Frontal cortex (tissue), 4 donors: ENCODE measurements around the gene MTUS2. TPM values are rescaled to one million over a fixed set of nuclear protein-coding genes. Genes with fewer than 3 reads are reported as not detected.
"Not testable (repeated sequence)": the region's sequence is repeated elsewhere in the genome, so short reads cannot be mapped to it uniquely, and the experiment has no call there.

Source experiments
- DNase-seq, 2 donors: peaks; one replicate each; pipeline ENCODE4 v3.0.0; 2012; ENCODE audit warnings: low spot score in 2 of 2
- FAIRE-seq: peaks from 2 replicates; lab custom pipeline; 2012; peaks lifted over from hg19 to GRCh38; lab: Jason Lieb, UNC
- total RNA-seq: library from RNA; depleted of rRNA; stranded (reverse); fragments of >200 nt; gene quantifications from one replicate; pipeline ENCODE4 v1.2.3, GENCODE V29; 2014
- donor health status: control.
- donor health status: control.
- donor health status: control.

MTUS2 gene
- total RNA-seq, 1 donor from 2014 or later = 7.3 TPM

DNA sequence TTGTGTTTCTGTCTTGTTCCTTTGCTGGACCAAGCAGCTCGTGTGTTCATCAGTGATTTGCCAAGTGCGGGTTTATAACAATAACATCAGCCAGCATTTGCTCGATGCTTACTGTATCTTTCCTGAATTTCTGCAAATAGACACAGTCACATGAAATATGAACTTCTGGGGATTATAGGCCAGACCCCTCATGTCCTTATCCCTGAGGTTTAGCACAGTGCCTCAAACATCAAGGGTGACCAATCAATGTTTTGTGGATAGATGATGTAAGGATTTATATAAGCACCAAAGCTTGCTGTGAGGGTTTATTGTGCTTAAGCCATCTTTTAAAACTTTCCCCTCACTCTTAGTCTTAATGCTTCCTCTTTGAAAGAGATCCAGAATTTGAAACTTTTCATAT, 451.5 kb downstream of the MTUS2 start:
- no peak for FAIRE-seq

DNA sequence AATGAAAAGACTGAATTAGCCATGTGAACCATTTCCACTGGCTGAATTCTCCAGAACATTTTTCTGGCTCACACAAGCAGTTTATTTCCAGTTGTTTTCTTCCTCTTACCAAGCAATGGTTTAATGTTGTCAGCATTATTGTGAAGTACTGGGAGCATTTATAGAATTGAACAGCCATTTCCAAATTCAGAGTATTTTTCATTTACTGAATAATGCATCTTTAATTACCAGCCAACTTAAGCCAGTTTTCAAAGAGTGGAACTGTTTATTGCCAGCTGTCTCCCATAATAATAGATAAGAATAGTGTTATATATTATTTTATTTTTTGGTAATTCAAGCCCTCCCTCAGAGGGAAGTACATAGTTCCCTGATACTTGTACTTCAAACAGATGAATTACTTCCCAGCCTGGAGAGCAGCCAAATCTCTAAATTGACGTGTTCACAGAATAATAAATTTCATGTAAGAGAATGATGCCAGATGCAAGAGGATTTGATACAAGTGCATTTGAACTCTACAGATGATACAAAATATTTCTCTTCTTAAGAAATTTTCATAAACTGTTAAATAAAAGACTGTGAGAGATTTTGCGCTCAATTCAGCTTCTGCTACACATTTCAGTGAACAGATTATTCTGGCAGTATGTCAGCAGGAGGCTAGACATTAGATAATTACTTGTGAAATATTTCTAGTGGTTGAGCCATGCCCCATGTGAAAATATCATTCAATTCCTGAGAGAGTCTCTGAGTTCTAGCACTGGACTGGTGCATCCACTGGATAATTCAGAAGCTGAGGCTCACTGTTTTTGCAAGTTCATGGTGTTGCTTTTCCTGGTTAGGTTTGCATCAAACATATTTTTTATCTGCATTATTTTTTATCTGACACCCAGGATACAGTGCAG, 459.5 kb downstream of the MTUS2 start:
- FAIRE-seq = no peak
- DNase-seq = no peak

More for the DNA sequence above, 451.5 kb downstream of the MTUS2 start:
- DNase-seq = no peak

DNA sequence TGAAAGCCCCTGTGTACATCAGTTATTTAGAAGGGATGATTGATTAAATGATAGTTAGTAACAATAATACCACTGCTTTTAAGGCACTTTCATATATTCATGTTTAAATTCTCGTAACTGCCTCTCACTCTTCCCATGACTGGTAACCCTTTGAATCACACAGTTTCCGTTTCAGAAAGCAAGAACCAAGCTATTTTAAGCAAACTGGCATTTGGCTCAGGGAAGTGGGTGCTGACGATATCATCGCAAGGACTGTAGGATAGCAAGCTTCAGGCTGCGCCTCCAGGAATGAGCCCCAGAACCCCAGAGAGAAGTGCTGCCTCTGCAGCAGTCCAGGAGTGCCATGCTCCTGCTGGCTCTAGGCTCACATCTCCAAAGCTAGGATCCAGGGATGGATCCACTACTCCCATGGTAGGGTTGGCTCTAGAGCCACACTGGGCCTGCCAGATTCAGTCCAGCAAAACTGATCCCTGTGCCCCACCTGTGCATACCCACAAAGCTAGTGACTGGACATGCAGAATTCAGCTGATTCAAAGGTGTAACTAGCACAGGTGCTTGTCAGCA, 461.9 kb downstream of the MTUS2 start:
- no peak for FAIRE-seq

DNA sequence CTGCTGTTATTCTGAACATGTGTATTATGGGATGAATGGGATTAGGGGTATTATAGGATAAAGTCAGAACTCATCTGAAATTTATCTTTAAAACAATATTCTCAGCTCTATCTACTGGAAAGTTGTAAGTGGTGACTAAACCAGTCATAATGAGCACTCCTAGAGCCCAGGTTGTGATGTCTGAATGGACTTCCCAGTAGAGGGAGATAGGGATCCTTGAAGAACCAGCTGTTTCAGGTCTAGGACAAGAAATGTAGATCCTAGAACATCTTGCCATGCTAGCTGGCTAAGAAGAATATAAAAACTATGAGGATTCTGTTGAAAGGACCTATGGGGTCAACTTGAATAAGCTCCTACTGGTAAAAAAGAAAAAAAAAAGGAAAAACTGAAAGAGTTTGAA, 464.6 kb downstream of the MTUS2 start:
- DNase-seq (no peak), FAIRE-seq (no peak)

More for the DNA sequence above, 461.9 kb downstream of the MTUS2 start:
- DNase-seq = no peak

DNA sequence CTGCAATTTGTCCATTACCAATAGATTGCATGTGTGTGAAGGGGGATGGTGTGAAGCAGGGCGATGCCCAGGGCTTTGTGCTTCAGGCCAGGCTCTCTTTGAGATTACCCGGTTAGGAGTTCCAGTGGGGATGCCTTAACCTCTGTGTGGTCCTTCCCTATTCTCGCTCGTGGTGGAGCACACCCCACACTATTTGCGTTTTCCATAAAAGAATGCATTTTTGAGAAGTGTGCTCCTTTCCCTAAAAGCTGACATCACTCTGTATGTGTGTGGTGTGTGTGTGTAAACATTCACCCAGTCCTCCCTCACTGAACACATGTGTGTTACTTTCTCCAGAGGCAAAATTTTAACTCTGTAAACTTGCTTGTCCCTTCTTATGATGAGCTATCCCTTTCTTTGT, 467.1 kb downstream of the MTUS2 start:
- FAIRE-seq = no peak
- no peak for DNase-seq

DNA sequence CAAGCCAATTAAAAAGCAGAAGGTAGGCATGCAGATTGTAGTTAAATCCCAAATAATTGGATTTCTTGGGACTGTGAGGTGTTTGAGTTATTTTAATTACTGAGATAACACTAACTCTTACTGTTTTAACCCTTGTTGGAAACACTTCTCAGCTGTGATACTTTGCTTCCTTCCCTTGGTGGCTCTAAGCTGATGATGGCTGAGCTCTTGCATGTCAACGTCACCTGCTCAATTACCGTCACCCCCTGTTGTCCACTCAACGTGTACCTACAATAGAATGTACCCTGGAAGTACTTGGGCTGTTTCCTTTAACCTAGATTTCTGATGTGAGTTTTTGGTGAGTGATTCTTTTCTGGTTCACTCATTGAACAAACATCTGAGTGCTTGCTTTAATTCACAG, 471.9 kb downstream of the MTUS2 start:
- FAIRE-seq = no peak
- no peak for DNase-seq

DNA sequence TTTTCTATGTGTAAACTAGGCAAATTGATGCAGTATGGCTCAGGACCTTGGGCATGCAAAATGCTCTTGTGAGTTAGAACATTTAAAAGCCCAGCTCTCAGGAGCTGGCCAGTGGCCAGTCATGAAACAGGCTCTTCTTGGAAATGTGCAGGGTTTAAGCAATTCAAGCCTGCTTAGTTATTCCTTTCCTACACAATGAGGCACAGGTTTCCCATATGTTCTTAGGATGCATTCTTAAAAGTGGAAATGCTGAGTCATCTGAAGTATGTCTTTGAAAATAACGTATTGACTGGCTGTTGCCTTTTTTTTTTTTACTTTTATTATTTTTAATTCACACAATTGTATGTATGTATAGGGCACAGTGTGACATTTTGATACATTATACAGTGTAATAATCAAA, 474.7 kb downstream of the MTUS2 start:
- no peak for FAIRE-seq
- no peak for DNase-seq

DNA sequence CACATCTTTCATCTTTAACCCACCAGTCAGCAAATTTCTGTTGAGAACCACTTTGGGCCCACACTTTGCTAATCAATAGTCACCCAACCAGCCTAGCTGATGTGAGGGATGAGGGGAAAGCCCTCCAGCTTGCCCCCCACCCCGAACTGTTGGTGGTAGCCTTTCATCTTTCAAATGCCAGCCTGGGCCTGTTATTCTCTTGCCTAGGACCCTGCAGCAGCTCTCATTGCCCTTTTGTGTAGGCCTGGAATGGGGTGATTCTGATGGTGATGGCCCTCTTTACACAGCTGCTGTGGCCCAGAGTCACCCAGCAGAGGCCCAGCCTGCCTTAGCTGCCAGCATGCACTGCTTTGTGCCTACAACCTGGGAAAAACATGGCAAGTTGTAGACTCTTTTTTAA, 480.9 kb downstream of the MTUS2 start:
- DNase-seq = no peak
- no peak for FAIRE-seq

DNA sequence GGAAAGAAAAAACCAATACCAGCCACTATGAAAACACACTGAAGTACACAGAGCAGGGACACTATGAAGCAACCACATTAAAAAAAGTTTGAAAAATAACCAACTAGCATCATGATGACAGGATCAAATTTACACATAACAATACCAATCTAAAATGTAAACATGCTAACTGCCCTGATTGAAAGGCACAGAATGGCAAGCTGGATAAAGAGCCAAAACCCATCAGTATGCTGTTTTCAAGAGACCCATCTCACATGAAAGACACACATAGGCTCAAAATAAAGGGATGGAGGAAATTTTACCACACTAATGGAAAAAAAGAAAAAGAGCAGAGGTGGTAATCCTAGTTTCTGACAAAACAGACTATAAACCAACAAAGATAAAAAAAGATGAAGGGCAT, 484.0 kb downstream of the MTUS2 start:
- no peak for FAIRE-seq

DNA sequence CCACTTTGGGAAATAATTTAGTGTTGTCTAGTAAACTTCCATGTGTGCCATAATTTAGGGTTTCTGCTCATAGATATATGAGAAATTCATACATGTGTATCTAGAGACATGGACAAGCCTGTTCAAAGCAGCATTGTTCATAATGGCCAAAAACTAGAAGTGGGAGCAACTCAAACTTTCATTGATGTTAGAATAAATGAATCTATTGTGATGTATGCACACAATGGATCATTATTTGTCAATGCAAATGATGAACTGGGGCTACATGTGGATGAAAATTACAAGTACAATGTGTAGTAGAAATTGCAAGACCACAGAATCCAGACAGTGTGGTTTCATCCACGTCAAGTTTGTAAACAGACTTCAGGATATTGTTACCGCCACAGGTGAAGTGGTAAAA, 490.7 kb downstream of the MTUS2 start:
- DNase-seq (peak in 1 of 2 donors; percentile 26), FAIRE-seq (peak; percentile 70)

More for the DNA sequence above, 484.0 kb downstream of the MTUS2 start:
- no peak for DNase-seq

DNA sequence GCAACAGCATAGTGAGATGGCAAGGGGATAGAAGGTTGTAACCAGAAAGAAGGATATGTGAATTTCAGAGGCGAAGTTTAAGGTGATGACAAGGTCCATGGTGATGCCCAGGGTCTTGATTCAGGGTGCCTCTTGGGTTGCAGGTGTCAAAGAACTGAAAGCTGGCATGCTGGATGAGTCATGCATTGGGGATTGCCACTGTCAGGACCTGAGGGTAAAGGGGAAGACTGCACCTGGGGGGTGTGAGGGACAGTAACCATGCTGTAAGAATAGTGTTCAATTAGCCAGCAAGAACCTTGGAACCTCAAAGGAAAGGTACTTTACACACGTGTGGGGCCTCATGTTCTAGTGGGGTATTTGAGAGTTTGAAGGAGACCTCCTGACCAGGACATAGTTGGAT, 495.7 kb downstream of the MTUS2 start:
- DNase-seq (no peak), FAIRE-seq (no peak)

DNA sequence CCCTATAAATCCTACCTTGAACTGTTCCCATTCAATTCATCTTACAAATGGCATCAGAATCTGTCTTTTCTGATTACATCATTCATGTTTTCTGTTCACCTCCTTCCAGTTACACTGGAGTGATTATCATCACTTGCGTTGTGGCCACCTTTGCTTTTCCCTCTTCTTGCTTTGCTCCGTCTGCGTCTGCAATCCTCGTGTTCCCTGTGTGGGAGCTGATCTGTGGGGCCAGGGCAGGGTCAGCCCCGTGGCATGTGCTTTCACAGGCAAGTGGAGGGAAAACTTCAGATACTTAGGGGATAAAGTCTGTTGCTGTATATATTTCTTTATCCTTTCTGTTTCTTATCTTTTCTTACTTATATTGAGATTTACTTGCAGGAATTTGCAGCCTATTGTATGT, 497.7 kb downstream of the MTUS2 start:
- no peak for DNase-seq
- no peak for FAIRE-seq

DNA sequence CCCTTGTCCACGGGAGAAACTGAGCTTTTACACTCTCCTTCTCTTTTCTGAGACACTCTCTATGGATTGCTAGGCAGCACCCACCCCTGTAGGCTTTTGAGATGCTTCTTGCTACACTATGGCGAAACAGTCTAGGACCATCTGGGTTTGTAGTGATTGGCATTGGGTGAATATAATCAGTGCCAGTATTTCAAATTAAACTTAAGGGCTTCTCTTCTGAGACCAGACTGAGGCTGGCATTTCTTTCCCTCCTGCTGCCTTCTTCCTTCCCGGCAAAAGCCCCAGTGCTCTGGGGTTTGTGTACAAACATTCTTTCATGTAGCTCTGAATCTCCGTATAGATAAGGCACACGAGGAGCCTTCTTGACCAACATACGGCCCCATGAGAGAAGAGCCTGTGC, 498.6 kb downstream of the MTUS2 start:
- no peak for FAIRE-seq
- DNase-seq = no peak

DNA sequence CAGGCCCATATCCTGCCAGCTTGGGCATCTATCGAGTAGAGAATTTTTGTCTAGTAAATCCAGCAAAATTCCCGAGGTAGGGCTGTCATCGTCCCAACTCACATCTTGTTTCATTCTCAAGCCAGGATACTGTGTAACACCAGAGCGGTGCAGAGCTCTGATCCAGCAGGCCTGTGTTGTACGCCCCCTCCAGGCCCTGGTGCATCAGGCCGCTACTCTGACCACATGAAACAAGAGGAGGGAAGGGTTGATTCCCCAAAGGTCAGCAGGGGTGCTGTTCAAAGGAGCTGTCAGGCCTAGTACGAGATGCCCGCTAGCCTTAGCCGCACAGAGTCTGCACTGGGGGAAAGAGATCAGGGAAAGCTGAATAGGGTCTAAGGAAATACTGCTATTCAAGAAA, 499.3 kb downstream of the MTUS2 start:
- no peak for DNase-seq
- FAIRE-seq = no peak

DNA sequence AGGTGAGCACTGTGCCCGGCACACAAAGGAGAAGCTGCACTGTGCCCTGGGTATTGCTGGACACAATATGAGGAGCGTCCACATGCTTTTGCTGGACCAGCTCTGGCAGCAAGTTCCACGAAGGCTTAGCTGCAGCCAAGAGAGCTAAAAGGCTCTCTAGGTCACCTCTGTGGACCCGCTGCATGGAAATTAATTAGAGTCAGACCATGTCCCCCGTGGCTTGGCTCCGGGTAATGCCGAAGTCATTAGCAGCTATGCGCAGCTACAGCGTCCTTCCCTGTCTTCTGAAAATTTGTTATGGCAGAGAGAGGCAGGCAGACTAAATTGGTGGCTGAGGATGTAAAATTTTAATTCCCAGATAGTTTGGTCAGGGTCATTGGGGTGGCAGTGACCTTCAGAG, 503.8 kb downstream of the MTUS2 start:
- no peak for FAIRE-seq
- no peak for DNase-seq

DNA sequence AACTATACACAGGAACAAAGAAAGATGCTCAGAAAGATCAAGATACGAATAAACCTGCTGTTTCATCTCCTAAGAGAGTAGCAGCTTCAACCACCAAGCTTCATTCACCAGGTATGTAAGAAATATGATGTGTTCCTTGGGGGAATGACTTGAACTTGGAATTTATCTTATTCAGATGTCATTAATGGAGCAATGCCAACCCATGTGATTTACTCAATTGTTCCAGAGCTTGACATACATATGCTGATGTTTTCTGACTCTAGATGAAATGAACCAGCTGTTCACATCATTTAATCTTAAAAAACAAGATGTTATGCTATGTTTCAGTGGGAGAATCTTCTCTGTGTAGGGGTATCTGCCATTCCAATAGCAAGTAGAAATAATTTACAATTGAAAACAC, 504.5 kb downstream of the MTUS2 start:
- FAIRE-seq (no peak), DNase-seq (no peak)

DNA sequence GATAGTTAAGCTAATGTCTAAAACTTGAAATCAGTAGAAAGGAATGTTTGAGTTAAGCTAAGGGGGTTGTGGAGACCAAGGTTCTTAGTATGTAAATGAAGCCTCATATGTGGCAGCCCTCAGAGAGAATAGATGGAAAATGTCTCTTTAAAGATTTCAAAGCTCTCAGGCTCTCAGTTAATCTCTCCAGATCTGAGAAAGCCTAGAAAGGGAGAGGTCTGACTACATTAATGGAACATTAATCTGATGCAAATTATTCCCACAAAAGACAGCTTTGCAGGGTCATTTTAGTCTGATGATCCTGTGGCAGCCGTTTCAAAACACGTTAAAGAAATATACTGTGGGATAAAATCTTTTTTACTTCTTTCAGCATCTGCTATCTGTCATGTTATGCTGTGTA, 508.4 kb downstream of the MTUS2 start:
- FAIRE-seq = no peak
- no peak for DNase-seq

DNA sequence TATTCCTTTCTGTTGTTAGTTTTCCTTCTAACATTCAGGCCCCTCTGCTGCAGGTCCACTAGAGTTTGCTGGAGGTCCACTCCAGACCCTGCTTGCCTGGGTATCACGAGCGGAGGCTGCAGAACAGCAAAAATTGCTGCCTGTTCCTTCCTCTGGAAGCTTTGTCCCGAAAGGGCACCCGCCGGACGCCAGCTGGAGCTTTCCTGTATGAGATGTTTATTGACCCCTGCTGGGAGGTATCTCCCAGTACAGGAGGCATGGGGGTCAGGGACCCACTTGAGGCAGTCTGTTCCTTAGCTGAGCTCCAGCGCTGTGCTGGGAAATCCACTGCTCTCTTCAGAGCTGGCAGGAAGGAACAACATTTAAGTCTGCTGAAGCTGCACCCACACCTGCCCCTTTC, 516.2 kb downstream of the MTUS2 start:
- no peak for FAIRE-seq
- DNase-seq = no peak

DNA sequence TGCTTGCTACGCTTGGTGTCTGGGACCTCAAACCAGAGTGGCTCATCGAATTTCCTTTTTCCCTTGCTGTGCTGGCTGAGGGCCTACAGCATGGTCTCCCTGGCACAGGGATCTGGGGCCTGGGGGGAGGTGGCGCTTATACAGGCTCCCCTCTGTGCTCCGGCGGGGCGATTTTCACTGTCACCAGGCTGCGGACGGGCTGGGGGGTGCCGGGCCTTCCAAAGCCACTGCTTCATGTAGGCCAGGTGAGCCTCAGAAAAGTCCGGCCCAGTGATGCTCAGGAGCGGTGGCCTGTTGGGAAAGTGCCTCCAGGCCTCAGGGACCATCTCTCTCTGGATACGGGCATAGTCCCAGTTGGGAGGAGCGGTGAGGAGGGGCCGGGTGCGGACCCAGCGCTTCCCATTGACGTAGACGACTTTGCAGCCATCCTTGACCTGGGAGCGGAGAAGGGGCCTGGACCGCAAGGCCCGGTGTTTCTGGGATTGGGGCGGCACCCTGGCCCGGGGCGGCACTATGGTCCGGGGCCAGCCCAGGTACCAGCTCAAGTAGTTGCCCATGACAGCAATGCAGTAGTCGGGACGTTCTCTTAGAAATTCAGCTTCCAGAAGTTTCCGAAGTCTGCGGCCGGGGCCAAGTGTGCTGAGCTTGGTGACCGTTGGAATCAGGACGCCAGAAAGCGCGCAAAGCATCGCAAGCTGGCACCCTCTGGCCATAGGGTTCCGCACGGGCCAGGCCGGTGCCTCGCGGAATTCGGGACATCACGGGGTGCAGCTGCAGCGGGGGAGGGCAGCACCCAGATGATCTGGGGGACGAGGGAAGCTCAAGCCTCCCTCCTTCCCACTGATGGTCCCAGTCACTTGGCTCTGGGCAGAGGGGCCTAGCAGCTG, 519.5 kb downstream of the MTUS2 start:
- DNase-seq = no peak
- no peak for FAIRE-seq

DNA sequence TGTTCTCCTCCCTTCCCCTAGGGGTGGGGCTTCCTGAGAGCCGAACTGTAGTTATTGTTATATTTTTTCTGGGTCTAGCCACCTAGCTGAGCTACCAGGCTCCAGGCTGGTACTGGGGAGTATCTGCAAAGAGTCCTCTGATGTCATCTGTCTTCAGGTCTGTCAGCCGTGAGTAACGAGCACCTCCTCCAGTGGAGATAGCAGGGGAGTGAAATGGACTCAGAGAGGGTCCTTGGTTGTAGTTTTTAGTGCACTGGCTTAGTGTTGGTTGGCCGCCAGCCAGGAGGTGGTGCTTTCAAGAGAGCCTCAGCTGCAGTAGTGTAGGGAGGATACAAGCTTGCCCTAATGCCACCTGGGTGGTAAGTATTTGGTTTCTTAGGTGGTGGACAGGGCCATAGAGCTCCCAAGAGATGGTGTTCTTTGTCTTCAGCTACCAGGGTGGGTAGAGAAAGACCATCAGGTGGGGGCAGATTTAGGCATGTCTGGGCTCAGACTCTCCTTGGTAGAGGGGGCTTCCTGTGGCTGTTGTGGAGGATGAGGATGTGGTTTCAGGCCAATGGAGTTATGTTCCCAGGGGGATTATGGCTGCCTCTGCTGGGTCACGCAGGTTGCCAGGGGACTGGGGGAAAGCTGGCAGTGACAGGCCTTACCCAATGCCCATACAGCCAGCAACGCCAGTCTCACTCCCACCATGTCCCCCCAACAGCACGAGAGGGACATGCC, 525.9 kb downstream of the MTUS2 start:
- not testable (repeated sequence) for DNase-seq, FAIRE-seq
